Endothelial cell of umbilical vein (primary cell): ENCODE results near the gene ANAPC2.

ENCODE experiments used
- POLR2A ChIP-seq: IDR thresholded peaks from 2 replicates; pipeline ENCODE4 v1.6.1; 2012; ENCODE audit warnings: low read depth, mild to moderate bottlenecking, control low read depth, low read length
- TF ChIP-seq, protein P1 (sequence below), 2 donors: IDR thresholded peaks; 1 replicate in 1 of 2; 2 replicates in 1 of 2; pipeline ENCODE4 v1.5.1; 2011; ENCODE audit warnings: low read length in 2 of 2, mild to moderate bottlenecking in 2 of 2, moderate library complexity in 2 of 2, control low read depth in 1 of 2, inconsistent platforms in 1 of 2, low read depth in 1 of 2; ENCODE audit not compliant: insufficient read depth in 1 of 2; ENCODE audit errors: extremely low read depth in 1 of 2

DNA sequence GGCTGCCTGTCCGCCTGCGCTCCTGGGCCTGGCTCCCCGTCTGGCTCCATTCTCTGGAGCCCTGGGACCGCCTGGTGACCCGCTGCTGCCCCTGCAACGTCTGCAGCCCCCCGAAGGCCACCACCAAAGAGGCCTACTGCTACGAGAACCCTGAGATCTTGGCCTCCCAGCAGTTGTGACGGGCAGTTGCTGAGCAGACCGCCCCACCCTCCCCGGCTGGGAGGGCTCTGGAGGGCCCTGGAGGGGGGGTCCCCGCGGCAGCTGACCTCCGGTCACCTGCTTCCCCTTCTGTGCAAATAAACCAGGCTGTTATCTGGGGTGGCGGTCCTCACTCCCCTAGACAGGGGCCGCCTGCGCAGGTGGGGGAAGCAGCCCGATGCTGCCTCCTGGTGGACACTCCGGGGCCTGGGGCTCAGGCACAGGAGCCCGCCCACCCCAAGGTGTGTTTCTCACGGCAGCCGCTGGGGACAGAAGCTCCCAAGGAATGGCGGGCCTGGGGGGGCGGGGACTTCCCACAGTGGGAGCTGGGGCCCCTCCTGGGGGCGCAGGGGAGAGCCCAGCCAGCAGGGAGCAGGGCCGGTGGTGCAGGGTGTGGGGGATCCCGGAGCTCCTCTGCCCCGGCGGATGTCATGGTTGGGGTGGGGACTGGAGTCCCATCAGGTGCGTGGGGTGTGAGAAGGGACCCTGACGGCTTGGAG, 48.0 kb upstream of the ANAPC2 start:
- TF ChIP-seq, protein P1, sequence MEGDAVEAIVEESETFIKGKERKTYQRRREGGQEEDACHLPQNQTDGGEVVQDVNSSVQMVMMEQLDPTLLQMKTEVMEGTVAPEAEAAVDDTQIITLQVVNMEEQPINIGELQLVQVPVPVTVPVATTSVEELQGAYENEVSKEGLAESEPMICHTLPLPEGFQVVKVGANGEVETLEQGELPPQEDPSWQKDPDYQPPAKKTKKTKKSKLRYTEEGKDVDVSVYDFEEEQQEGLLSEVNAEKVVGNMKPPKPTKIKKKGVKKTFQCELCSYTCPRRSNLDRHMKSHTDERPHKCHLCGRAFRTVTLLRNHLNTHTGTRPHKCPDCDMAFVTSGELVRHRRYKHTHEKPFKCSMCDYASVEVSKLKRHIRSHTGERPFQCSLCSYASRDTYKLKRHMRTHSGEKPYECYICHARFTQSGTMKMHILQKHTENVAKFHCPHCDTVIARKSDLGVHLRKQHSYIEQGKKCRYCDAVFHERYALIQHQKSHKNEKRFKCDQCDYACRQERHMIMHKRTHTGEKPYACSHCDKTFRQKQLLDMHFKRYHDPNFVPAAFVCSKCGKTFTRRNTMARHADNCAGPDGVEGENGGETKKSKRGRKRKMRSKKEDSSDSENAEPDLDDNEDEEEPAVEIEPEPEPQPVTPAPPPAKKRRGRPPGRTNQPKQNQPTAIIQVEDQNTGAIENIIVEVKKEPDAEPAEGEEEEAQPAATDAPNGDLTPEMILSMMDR (IDR thresholded peaks at IDR 0.05; ENCODE audit: extremely low read depth in 1 of 2, insufficient read depth in 1 of 2, low read depth in 1 of 2, low read length in 2 of 2), result peak; percentile 97 to 99
- no peak for TF ChIP-seq POLR2A
